CD14-positive monocyte (primary cell): Measurements from ENCODE around the gene NCAM1. TPM values are rescaled to one million over a fixed set of nuclear protein-coding genes. Genes with fewer than 3 reads are reported as not detected.

Experiments
- DNase-seq, 3 donors: peaks; one replicate each; pipeline ENCODE4 v3.0.0-alpha.2; 2011 to 2022
- H2AFZ ChIP-seq: 2 replicates; pipeline ENCODE4 v1.6.0; 2012; ENCODE audit warnings: mild to moderate bottlenecking, low read depth, low read length, inconsistent platforms; ENCODE audit not compliant: insufficient read depth, poor library complexity, severe bottlenecking
- H3K27ac ChIP-seq, 2 donors: 1 replicate in 1 of 2; 2 replicates in 1 of 2; pipeline ENCODE4 v1.5.1; 2012 to 2013; ENCODE audit warnings: low read length in 2 of 2, control low read depth in 1 of 2, inconsistent platforms in 1 of 2, low read depth in 1 of 2, mild to moderate bottlenecking in 1 of 2
- H3K27me3 ChIP-seq, 2 donors: one replicate each; pipeline versions ENCODE4 v1.6.0 to v1.6.1; 2011 to 2013; ENCODE audit warnings: low read length in 2 of 2; ENCODE audit not compliant: control insufficient read depth in 2 of 2, insufficient read depth in 2 of 2
- H3K36me3 ChIP-seq, 2 donors: replicated peaks in 1 of 2; 1 replicate in 1 of 2; 2 replicates in 1 of 2; pipeline versions ENCODE4 v1.5.1 to v1.6.1; 2012 to 2013; ENCODE audit warnings: low read length in 2 of 2, control low read depth in 1 of 2, inconsistent platforms in 1 of 2, mild to moderate bottlenecking in 1 of 2; ENCODE audit not compliant: insufficient read depth in 2 of 2, control insufficient read depth in 1 of 2
- H3K4me1 ChIP-seq, 2 donors: 1 replicate in 1 of 2; 2 replicates in 1 of 2; pipeline versions ENCODE4 v1.5.1 to v1.6.1; 2012 to 2013; ENCODE audit warnings: low read length in 2 of 2, control low read depth in 1 of 2, inconsistent platforms in 1 of 2, mild to moderate bottlenecking in 1 of 2, moderate library complexity in 1 of 2; ENCODE audit not compliant: insufficient read depth in 2 of 2, control insufficient read depth in 1 of 2
- H3K4me2 ChIP-seq: replicated peaks from 2 replicates; pipeline ENCODE3; 2012; ENCODE audit warnings: low read length, moderate library complexity, mild to moderate bottlenecking; ENCODE audit not compliant: poor library complexity, severe bottlenecking; ENCODE audit errors: extremely low read depth
- H3K4me3 ChIP-seq, 3 experiments: fragments of 200-600 bp in 1 of 3; sonication (generic) in 1 of 3; replicated peaks in 1 of 3; 1 replicate in 2 of 3; 2 replicates in 1 of 3; pipeline ENCODE4 v1.5.1; 2011 to 2013; ENCODE audit warnings: low read length in 3 of 3, mild to moderate bottlenecking in 3 of 3, control low read depth in 2 of 3, low read depth in 2 of 3, inconsistent platforms in 1 of 3, moderate library complexity in 1 of 3
- H3K79me2 ChIP-seq: 2 replicates; pipeline ENCODE4 v1.6.0; 2012; ENCODE audit warnings: mild to moderate bottlenecking, control low read depth, inconsistent platforms, low read length, moderate library complexity; ENCODE audit not compliant: insufficient read depth
- H3K9ac ChIP-seq: 2 replicates; pipeline ENCODE4 v1.6.0; 2017; ENCODE audit warnings: low read length, mild to moderate bottlenecking; ENCODE audit not compliant: insufficient read depth, poor library complexity, severe bottlenecking
- H3K9me3 ChIP-seq, 2 donors: replicated peaks in 1 of 2; 1 replicate in 1 of 2; 2 replicates in 1 of 2; pipeline versions ENCODE4 v1.5.1 to v1.6.1; 2012 to 2013; ENCODE audit warnings: low read length in 2 of 2, control low read depth in 1 of 2; ENCODE audit not compliant: control insufficient read depth in 1 of 2, insufficient read depth in 1 of 2
- H4K20me1 ChIP-seq: 2 replicates; pipeline ENCODE4 v1.6.0; 2012; ENCODE audit warnings: mild to moderate bottlenecking, low read length, control low read depth, moderate library complexity; ENCODE audit not compliant: insufficient read depth
- H3K27ac Mint-ChIP-seq, 7 donors: one replicate each; pipeline ENCODE4 v1.8.0; 2020; ENCODE audit warnings: mild to moderate bottlenecking in 7 of 7, mixed read lengths in 7 of 7, moderate library complexity in 6 of 7, inconsistent platforms in 2 of 7
- H3K27me3 Mint-ChIP-seq, 3 donors: one replicate each; pipeline ENCODE4 v1.8.0; 2021 to 2022; ENCODE audit warnings: low read depth in 3 of 3, mild to moderate bottlenecking in 3 of 3, mixed read lengths in 3 of 3, moderate library complexity in 3 of 3, inconsistent platforms in 1 of 3
- H3K36me3 Mint-ChIP-seq, 2 donors: one replicate each; pipeline ENCODE4 v1.8.0; 2020; ENCODE audit warnings: mixed read lengths in 2 of 2, inconsistent platforms in 1 of 2, mild to moderate bottlenecking in 1 of 2
- H3K4me1 Mint-ChIP-seq: one replicate; pipeline ENCODE4 v1.8.0; 2020; ENCODE audit warnings: mild to moderate bottlenecking, mixed read lengths
- H3K4me3 Mint-ChIP-seq, 2 donors: one replicate each; pipeline ENCODE4 v1.8.0; 2020; ENCODE audit warnings: mild to moderate bottlenecking in 2 of 2, mixed read lengths in 2 of 2, moderate library complexity in 1 of 2
- H3K9me3 Mint-ChIP-seq, 7 donors: one replicate each; pipeline ENCODE4 v1.8.0; 2020 to 2022; ENCODE audit warnings: mixed read lengths in 7 of 7, mild to moderate bottlenecking in 6 of 7, moderate library complexity in 6 of 7, inconsistent platforms in 2 of 7
- CTCF ChIP-seq: fragments of 200-600 bp; IDR thresholded peaks from one replicate; pipeline ENCODE4 v1.8.0; 2022; ENCODE audit warnings: antibody characterized with exemption, mild to moderate bottlenecking
- WGBS: methylation state at CpG from one replicate; pipeline ENCODE4 v1.1.5; 2013; ENCODE audit warnings: missing lambda C conversion rate; ENCODE audit not compliant: insufficient coverage; 5-methylcytosine and 5-hydroxymethylcytosine counted together
- intact Hi-C, 2 donors: fragments of 100-400 bp; cut with micrococcal nuclease; formaldehyde crosslinking; loops; one replicate each; pipeline versions ENCODE4 v1.15.0 to v1.15.1; 2023
- polyA plus RNA-seq, 3 donors: library from polyadenylated mRNA; depleted of rRNA in 1 of 3; unstranded in 2 of 3; stranded (reverse) in 1 of 3; fragments of 300-500 nt in 2 of 3; fragments of >200 nt in 1 of 3; fragmentation: Illumina TruSeq in 2 of 3; gene quantifications; 1 replicate in 2 of 3; 2 replicates in 1 of 3; pipeline ENCODE4 v1.2.3, GENCODE V29; 2012 to 2021

Gene NCAM1
- polyA plus RNA-seq, 3 donors: 0.65 to 0.69 TPM; not detected in 1

DNA sequence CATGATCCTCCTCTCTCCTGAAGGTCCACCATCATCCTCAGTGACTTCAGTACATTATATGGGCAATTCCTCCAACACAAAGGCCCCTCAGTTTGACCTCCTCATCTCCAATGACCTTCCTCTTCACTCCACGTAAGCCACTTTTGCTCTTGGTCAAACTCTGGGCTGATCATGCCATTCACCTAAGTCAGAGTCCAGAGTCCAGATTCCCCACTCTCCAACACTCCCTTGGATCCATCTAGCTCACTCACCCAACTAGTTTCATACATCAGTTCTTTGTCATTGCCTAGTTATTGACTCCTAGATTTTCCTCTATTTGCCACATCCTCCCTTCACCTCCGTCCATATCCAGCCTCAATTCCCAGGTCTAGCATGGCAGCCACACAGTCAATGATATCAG lies 322.7 kb downstream of the NCAM1 start:
- no peaks in the 10 kb centered on the region for H3K9me3 ChIP-seq
- Mint-ChIP-seq H3K36me3 (no peaks in the 10 kb centered on the region), H3K4me3 (no peak overlapping the region), H3K27ac (no peak overlapping the region), H3K27me3 (peaks cover 0 to 4% (median 4%) of the 10 kb centered on the region in 3 donors), H3K9me3 (no peaks in the 10 kb centered on the region), H3K4me1 (no peaks in the 10 kb centered on the region)
- H3K79me2 ChIP-seq: no peaks in the 10 kb centered on the region
- no peak overlapping the region for H3K4me2 ChIP-seq
- no peaks in the 10 kb centered on the region for H3K27me3 ChIP-seq
- H3K4me3 ChIP-seq: no peak overlapping the region
- H3K9ac ChIP-seq: no peak overlapping the region
- intact Hi-C loops: loop anchor here (10.0 kb wide), 2 partner anchors 489 to 999 kb away; no protein-coding TSS in a partner anchor
- H3K27ac ChIP-seq: no peak overlapping the region
- WGBS: 100% methylated on average over 2 of the region's 2 CpGs
- no peaks in the 10 kb centered on the region for H3K36me3 ChIP-seq
- no peak for DNase-seq
- no peaks in the 10 kb centered on the region for H4K20me1 ChIP-seq
- H3K4me1 ChIP-seq: no peaks in the 10 kb centered on the region
- H2AFZ ChIP-seq: no peak overlapping the region
- TF ChIP-seq CTCF: no peak

GRCh38 chr11:113286009-113286408 lies 324.8 kb downstream of the NCAM1 start:
- Mint-ChIP-seq H3K27ac (no peak overlapping the region), H3K9me3 (no peaks in the 10 kb centered on the region), H3K27me3 (peaks cover 0 to 2% (median 2%) of the 10 kb centered on the region in 3 donors), H3K4me1 (no peaks in the 10 kb centered on the region), H3K36me3 (no peaks in the 10 kb centered on the region), H3K4me3 (no peak overlapping the region)
- H3K9me3 ChIP-seq: no peaks in the 10 kb centered on the region
- TF ChIP-seq CTCF: no peak
- no peaks in the 10 kb centered on the region for H4K20me1 ChIP-seq
- no peak overlapping the region for H3K4me2 ChIP-seq
- H2AFZ ChIP-seq: no peak overlapping the region
- H3K79me2 ChIP-seq: no peaks in the 10 kb centered on the region
- H3K9ac ChIP-seq: no peak overlapping the region
- intact Hi-C loops: loop anchor here (2.0 to 10.0 kb wide), 4 partner anchors 491 to 1001 kb away; no protein-coding TSS in a partner anchor
- H3K4me3 ChIP-seq: no peak overlapping the region
- WGBS: 83% methylated on average over 3 of the region's 3 CpGs
- H3K27me3 ChIP-seq: no peaks in the 10 kb centered on the region
- DNase-seq: no peak
- no peaks in the 10 kb centered on the region for H3K36me3 ChIP-seq
- H3K27ac ChIP-seq: no peak overlapping the region
- H3K4me1 ChIP-seq: no peaks in the 10 kb centered on the region
